BJ (cell line): ENCODE data around the gene ASPDH. TPM values are rescaled to one million over a fixed set of nuclear protein-coding genes. Genes with fewer than 3 reads are reported as not detected.

Experiments
- CTCF ChIA-PET: fragments of 350-600 bp; formaldehyde crosslinking; extraction: SDS; loops from one replicate; lab custom pipeline; 2021; ENCODE audit warnings: antibody characterized with exemption, inconsistent platforms; lab: Yijun Ruan, JAX
- POLR2A ChIA-PET: fragments of 300-600 bp; sonication (Branson Sonifier 250); formaldehyde crosslinking; extraction: SDS; loops from one replicate; lab custom pipeline; 2021; ENCODE audit warnings: antibody characterized with exemption; lab: Charles Lee
- DNase-seq: peaks from one replicate; pipeline ENCODE4 v3.0.0-alpha.2; 2011; ENCODE audit warnings: low read depth
- H3K27me3 ChIP-seq: 2 replicates; pipeline ENCODE4 v1.6.0; 2011; ENCODE audit warnings: low read length; ENCODE audit not compliant: control insufficient read depth, insufficient read depth
- H3K36me3 ChIP-seq: 2 replicates; pipeline ENCODE4 v1.5.1; 2011; ENCODE audit warnings: low read length; ENCODE audit not compliant: control insufficient read depth, insufficient read depth
- H3K4me3 ChIP-seq: 2 replicates; pipeline ENCODE4 v1.5.1; 2011; ENCODE audit warnings: low read depth, mild to moderate bottlenecking, control low read depth, low read length
- polyA plus RNA-seq: library from polyadenylated mRNA; depleted of rRNA; stranded (reverse); fragments of >200 nt; gene quantifications from 2 replicates; pipeline ENCODE4 v1.2.3, GENCODE V29; 2011
- TF ChIP-seq, protein P1 (sequence below): IDR thresholded peaks from 2 replicates; pipeline ENCODE4 v1.5.1; 2011; ENCODE audit warnings: low read depth, mild to moderate bottlenecking, control low read depth, inconsistent platforms, low read length, moderate library complexity; ENCODE audit not compliant: insufficient read depth

The ASPDH gene
- polyA plus RNA-seq, 1 experiment: not detected

DNA sequence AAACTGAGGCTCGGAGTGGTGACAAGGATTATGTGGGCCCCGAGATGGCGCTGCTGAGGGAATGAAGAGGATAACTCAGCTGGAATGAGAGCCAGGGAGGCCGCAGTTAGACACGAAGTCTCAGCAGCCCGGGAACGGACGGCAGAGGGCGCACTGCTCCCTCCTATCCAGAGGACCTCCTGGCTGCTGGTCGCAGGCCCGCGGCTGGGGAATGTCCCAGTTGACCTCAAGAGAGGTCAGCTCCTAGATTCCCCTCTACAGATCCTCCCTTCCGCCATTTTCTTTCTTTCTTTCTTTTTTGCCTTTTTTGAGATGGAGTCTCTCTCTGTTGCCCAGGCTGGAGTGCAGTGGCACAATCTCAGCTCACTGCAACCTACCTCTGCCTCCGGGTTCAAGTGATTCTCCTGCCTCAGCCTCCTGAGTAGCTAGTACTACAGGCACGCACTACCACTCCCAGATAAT is 24.1 kb upstream of the ASPDH start:
- H3K4me3 ChIP-seq: no peak overlapping the region
- TF ChIP-seq, protein P1, sequence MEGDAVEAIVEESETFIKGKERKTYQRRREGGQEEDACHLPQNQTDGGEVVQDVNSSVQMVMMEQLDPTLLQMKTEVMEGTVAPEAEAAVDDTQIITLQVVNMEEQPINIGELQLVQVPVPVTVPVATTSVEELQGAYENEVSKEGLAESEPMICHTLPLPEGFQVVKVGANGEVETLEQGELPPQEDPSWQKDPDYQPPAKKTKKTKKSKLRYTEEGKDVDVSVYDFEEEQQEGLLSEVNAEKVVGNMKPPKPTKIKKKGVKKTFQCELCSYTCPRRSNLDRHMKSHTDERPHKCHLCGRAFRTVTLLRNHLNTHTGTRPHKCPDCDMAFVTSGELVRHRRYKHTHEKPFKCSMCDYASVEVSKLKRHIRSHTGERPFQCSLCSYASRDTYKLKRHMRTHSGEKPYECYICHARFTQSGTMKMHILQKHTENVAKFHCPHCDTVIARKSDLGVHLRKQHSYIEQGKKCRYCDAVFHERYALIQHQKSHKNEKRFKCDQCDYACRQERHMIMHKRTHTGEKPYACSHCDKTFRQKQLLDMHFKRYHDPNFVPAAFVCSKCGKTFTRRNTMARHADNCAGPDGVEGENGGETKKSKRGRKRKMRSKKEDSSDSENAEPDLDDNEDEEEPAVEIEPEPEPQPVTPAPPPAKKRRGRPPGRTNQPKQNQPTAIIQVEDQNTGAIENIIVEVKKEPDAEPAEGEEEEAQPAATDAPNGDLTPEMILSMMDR: peak; percentile 84
- no peaks in the 10 kb centered on the region for H3K27me3 ChIP-seq
- DNase-seq: peak; percentile 7
- H3K36me3 ChIP-seq: no peaks in the 10 kb centered on the region
- ChIA-PET POLR2A (no interaction called here), CTCF (interaction anchor here (0.6 to 3.9 kb wide), 24 partner anchors 9 to 387 kb away, joined by 3 to 37 read pairs (median 4); partner anchors contain the start of genes JOSD2 and NAPSA)

DNA sequence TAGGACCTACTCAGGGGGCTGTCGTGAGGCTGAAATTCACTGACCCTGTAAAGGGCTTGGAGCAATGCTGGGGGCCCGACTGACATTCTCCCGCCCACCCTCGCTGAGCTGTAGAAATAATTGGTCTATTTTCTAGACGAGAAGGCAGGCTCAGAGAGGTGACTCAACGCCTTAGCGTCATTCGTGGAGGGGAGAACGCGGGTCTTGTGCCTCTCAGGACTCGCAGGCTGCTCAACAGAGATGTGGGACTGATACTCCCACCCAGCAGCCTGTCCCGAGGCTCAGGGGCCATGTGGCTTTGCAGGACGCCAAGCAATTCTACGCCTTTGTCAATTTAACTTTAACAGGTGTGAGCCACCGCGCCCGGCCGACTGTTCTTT is 23.6 kb upstream of the ASPDH start:
- H3K4me3 ChIP-seq: no peak overlapping the region
- CTCF ChIA-PET: interaction anchor here (0.6 to 3.9 kb wide), 22 partner anchors 9 to 387 kb away, joined by 3 to 37 read pairs (median 5); partner anchors contain the start of genes JOSD2 and NAPSA
- POLR2A ChIA-PET: no interaction called here
- DNase-seq: no peak
- no peaks in the 10 kb centered on the region for H3K27me3 ChIP-seq
- H3K36me3 ChIP-seq: no peaks in the 10 kb centered on the region
- TF ChIP-seq, protein P1: no peak

DNA sequence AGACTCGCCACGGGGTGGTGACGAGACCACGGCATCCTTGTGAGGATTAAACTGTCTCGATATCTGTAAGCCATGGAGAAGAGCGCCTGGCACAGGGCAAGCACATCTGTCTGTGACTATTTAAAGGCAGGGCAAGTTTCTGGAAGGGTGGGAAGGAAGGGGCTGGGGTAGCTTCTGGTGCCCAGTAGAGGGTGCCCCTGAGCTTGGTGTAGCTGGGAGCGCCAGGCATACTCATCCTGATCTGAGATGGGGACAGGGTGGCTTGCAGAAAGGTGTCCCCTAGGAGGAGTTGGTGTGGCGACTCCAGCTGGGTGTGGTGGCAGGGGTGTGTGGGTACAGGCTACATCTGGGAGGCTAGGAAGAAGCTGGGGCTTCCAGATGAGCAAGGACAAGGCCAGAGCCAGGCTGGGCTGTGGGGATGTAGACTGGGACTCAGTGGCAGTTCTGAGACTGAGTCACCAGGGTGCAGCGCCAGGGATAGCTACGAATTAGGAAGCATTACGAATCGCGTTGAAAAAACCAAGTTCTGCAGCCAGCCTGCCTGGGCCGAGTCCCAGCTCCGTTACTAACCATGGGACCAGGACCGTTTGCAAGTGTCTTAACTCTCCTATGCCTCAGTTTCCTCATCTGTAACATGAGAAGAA is 23.1 kb upstream of the ASPDH start:
- no peak overlapping the region for H3K4me3 ChIP-seq
- no peaks in the 10 kb centered on the region for H3K27me3 ChIP-seq
- no peak for DNase-seq
- ChIA-PET POLR2A (no interaction called here), CTCF (interaction anchor here (0.7 to 3.9 kb wide), 13 partner anchors 8 to 386 kb away, joined by 3 to 37 read pairs (median 9); partner anchors contain the start of gene JOSD2)
- H3K36me3 ChIP-seq: no peaks in the 10 kb centered on the region
- TF ChIP-seq, protein P1: 0 out of 2 replicates have a peak, but pooled peaks have one; percentile 1

DNA sequence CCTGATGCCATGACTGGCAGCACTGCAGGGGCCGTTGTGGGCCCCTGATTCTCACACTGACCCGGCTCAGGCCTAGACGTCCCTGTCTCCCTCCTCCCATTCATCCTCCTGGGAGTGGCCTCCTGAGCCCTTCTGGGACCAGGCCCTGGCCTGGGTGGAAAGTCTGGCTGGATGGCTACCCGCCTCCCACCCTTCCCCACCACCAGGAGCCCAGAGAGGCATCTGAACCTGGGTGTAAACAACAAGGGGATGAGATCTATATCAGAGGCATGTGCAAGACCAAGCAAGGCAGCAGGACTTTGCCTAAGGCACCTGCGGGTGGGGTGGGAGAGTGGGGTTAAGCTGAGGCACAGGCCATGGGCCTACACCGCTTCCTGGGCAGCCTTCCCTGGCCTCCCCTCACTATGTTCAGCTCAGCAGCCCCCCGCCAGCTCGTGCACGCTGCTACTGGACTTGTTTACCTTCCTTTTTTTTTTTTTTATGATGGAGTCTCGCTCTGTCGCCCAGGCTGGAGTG is 22.0 kb upstream of the ASPDH start:
- ChIA-PET CTCF (interaction anchor here (1.0 to 3.9 kb wide), 4 partner anchors 20 to 387 kb away, joined by 3 to 37 read pairs (median 27); no protein-coding TSS in a partner anchor), POLR2A (no interaction called here)
- DNase-seq: no peak
- TF ChIP-seq, protein P1: no peak
- Histone ChIP-seq H3K4me3 (no peak overlapping the region), H3K27me3 (no peaks in the 10 kb centered on the region), H3K36me3 (no peaks in the 10 kb centered on the region)

DNA sequence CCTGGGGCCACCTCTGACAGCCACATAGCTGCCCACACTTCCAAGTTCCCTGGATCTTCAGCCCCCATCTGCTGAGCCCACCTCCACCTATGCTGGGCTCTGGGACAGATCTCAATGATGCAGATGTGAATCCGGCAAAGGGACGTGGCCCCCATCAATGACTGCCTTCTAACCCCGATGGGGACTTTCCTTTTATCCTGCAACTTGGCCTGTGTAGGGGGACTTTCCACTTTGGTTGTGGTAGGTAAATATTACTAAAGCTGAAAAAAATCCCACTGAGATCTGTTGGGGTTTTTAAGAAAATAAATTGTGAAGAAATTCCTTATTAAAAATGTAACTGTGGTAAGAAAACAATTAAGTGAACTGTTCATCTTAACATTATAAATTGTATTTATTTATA is 20.8 kb upstream of the ASPDH start:
- Histone ChIP-seq H3K4me3 (no peak overlapping the region), H3K27me3 (no peaks in the 10 kb centered on the region), H3K36me3 (no peaks in the 10 kb centered on the region)
- ChIA-PET CTCF (interaction anchor here (2.0 kb wide), 1 partner anchor 22 kb away, joined by 12 read pairs; no protein-coding TSS in a partner anchor), POLR2A (no interaction called here)
- no peak for DNase-seq
- TF ChIP-seq, protein P1: no peak
